ENCODE data around the gene GPC6.

The GPC6 gene

DNA sequence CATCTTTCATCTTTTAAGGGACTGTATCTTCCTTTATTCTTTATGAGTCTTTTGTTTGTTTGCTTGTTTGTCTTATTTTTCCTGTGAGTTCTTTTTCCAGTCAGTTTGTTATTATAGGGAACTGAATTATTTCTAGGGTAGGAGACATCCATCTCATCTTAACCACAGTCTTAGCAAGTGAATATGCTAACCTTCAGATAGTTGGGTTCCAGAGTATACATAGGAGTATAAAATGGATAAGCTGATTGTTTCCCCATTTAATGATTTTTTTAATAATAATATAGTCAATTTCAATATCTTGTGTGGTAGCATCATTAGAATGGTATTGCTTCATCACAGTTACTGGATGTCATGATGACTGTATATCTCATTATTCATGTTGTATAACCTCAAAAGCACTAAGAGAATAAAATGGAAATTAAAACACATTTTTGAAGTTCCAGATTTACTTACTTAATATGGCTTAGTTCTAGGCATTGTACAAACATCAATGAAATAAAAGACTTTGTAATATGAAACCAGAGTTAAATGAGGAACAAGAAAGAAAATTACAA is 33.0 kb downstream of the GPC6 start:
- TF ChIP-seq, protein P1, sequence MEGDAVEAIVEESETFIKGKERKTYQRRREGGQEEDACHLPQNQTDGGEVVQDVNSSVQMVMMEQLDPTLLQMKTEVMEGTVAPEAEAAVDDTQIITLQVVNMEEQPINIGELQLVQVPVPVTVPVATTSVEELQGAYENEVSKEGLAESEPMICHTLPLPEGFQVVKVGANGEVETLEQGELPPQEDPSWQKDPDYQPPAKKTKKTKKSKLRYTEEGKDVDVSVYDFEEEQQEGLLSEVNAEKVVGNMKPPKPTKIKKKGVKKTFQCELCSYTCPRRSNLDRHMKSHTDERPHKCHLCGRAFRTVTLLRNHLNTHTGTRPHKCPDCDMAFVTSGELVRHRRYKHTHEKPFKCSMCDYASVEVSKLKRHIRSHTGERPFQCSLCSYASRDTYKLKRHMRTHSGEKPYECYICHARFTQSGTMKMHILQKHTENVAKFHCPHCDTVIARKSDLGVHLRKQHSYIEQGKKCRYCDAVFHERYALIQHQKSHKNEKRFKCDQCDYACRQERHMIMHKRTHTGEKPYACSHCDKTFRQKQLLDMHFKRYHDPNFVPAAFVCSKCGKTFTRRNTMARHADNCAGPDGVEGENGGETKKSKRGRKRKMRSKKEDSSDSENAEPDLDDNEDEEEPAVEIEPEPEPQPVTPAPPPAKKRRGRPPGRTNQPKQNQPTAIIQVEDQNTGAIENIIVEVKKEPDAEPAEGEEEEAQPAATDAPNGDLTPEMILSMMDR (IDR thresholded peaks at IDR 0.05; ENCODE audit: low read depth, low read length): no peak
- no peak overlapping the region for H3K4me3 ChIP-seq (ENCODE audit: low read depth, low read length)

DNA sequence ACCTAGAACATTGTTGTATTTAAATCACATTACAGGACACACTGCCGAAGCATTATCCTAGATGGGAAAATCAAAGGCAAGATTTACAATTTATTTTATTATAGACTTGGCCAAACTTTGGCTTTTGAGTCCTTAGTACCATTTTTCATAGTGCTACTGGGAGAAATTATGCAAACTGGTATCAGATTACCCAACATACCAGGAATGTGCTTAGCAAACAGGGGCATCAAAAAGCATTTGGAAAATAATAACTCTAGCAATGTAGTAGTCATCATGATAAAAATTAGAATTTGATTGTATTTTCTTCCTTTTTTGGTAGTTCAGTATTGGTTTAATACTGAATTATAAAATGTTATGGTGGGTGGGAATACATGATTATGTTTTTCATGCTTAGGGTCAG is 34.0 kb downstream of the GPC6 start:
- no peak overlapping the region for H3K4me3 ChIP-seq (ENCODE audit: low read depth, low read length)
- TF ChIP-seq, protein P1 (IDR thresholded peaks at IDR 0.05; ENCODE audit: low read depth, low read length): no peak

DNA sequence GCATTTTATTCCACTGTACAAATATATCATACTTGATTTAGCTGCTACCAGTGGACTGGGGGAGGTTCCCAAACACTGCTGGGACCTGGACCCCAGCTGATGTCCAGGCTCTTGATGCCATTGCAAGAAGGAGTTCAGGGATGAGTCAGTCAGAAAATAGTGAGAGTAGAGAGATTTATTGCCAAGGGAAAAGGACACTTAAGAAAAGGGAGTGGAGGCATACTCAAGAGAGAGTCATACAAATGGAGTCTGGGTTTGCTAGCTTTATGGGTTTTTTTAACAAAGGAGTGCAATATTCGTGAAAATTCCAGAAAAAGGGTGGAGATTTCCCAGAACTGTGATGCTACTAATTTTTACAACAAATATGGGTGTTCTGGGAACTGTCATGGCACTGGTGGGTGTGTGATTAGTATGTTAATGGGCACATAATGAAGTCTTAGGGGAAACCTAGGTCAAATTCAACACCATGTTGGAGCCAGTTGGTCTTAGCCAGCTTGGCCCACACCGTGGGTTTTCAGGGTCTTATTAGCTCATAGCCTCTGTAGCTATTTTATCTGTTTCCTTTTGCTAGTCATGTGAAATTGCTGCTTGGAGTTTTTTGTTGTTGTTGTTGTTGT is 36.2 kb downstream of the GPC6 start:
- H3K4me3 ChIP-seq (ENCODE audit: low read depth, low read length): no peak overlapping the region
- TF ChIP-seq, protein P1 (IDR thresholded peaks at IDR 0.05; ENCODE audit: low read depth, low read length): no peak

DNA sequence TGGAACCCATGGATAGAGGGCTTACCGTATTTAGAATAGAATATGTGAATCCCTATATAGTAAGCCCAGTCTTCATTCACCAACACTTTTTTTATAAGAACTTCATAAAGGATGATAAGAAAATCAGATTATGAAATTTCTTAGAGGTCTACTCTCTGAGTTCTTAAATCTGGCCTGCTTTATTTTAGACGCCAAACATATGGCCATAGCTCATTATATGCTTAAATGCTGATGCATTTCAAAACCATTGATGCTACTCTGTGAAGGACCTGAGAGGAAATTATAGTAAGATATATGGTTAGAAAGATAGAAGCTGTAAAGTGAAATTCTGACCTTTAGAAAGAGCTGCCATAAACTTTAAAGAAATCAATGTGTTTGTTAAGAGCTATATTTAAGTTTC is 38.3 kb downstream of the GPC6 start:
- TF ChIP-seq, protein P1 (IDR thresholded peaks at IDR 0.05; ENCODE audit: low read depth, low read length): no peak
- H3K4me3 ChIP-seq (ENCODE audit: low read depth, low read length): no peak overlapping the region

DNA sequence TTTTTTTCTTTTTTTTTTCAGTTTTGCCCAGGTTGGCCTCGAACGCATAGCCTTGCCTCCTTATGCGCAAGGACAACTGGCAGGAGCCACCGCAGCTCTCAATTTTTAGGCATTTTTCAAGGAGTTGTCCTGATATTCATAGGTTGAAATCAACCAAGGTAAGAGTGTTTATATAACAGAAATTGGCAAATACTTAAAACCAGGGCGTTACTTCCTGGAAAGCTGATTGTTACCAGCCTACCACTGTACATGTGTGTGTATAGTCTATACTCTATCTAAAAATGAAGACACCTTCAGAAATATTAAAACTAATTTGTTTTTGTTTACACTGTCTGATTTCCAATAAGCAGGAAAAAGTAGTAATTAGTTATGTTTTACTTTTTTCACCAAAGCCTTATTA is 39.2 kb downstream of the GPC6 start:
- TF ChIP-seq, protein P1 (IDR thresholded peaks at IDR 0.05; ENCODE audit: low read depth, low read length): no peak
- H3K4me3 ChIP-seq (ENCODE audit: low read depth, low read length): no peak overlapping the region

DNA sequence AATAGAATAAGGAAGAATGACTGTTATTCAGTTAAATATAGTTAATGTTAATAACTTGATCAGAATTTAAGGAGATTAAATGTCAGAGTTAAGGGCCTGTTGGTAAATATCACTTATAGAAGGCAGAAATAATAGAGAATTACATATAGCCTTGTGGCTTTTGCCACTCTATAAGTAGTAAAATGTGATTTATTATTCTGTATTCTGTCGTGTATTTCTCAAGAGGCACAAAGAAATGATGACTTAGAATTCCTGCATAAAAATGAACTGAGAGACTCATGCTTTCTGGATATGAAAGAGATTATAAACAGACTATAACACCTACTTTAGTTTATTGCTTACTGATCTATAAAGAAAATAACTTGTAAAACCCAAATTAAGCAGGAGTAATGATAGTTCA is 40.1 kb downstream of the GPC6 start:
- H3K4me3 ChIP-seq (ENCODE audit: low read depth, low read length): no peak overlapping the region
- TF ChIP-seq, protein P1 (IDR thresholded peaks at IDR 0.05; ENCODE audit: low read depth, low read length): no peak

DNA sequence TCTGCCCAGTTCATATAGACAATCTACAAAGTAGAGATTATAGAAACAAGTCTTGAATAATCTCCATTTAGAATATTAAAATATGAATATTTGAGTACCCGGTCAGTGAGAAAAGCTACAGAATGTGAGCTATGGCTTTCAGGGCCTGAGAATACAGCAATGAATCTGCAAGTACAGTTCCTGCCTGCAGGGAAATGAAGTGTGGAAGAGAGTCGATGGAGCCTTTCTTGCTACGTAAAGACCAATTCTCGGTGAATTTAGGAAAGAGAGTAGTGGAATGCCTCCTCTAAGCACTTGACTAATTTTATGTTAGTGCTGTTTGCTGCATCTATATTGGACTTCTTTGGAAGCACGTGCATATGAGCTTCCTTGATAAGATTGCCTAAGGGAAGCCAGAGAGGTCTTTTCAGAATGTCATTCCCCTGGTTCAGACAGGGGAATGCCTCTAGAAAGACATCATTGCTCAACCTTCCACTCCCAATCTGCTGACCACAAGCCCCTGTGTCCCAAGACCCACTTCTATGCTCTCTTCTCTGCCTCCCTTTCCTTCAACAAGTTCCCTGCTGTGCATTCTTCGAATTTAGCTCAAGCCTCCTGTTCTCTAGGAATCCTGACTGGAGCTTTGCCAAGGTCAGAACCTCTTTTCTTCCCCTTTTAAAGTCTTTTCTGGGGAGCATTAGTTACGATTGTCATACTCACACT is 41.9 kb downstream of the GPC6 start:
- H3K4me3 ChIP-seq (ENCODE audit: low read depth, low read length): no peak overlapping the region
- TF ChIP-seq, protein P1 (IDR thresholded peaks at IDR 0.05; ENCODE audit: low read depth, low read length): no peak

Data from WI38 (cell line).